Measurements from ENCODE around the gene OVCH1. TPM values are rescaled to one million over a fixed set of nuclear protein-coding genes. Genes with fewer than 3 reads are reported as not detected.

OVCH1 gene
- total and polyA plus RNA-seq, 9 of the 15 experiments (the other 6 are each of a cell fraction or from before 2014, with no cell fraction given), result not detected

DNA sequence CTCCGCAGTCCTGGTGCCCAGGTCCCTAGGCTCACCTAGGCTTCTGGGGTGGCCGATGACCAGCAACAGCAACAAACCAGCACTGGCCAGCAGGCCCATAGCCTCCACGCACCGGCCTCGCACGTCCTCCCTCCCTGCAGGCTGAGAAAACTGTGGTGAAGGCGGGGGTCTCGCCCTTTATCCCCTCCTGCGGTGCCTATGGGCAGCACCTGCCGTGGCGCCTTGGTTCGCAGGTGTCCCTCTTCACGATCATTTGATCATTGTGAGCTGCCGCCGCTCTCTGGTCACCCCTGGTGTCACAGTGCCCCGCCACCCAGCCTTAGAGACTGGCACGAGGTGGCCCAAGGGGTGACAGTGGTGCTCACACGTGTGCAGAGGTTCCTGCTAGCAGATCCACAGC, at the start of gene OVCH1 (continued):
- TF ChIP-seq, protein P1, sequence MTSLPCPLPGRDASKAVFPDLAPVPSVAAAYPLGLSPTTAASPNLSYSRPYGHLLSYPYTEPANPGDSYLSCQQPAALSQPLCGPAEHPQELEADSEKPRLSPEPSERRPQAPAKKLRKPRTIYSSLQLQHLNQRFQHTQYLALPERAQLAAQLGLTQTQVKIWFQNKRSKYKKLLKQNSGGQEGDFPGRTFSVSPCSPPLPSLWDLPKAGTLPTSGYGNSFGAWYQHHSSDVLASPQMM (CRISPR knock-in tag; IDR thresholded peaks at IDR 0.05), result no peak
- no peak for TF ChIP-seq ZNF408 (CRISPR knock-in tag; IDR thresholded peaks at IDR 0.05; ENCODE audit: low read depth)

DNA sequence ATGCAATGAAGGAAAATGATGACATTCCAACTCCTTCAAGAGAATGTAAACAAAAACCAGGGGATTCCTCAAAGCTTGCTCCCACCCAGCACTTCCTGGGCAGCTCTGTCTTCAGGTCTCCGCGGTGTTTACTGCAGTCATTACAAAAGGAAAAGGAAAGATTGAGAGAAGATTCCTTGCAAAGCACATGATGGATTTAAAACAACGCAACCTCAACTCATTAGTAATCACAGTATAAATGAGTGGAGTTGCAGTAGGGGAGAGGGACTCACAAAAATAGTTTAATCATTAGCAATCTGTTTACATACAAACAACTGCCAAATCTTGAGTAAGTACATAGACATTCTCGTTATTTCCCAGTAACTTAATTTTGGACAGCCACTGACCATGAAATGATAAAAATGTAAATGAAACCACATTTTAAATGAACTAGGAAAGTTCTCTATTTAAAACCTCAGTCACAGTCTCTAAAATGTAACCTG, 49.7 kb upstream of the OVCH1 start:
- H3K9me1 ChIP-seq (ENCODE audit: control insufficient read depth, insufficient read depth, low read length), result no peaks in the 10 kb centered on the region
- DNase-seq (ENCODE audit: extremely low read depth in 1 of 4, low spot score in 3 of 4), result no peak
- H3K36me3 ChIP-seq (ENCODE audit: control insufficient read depth, insufficient read depth, low read length), result no peaks in the 10 kb centered on the region
- intact Hi-C loops (cut with micrococcal nuclease) (no loop called here), in situ Hi-C loops (cut with MboI) (loop anchor here (25.0 kb wide), 1 partner anchor 1690 kb away; no protein-coding TSS in a partner anchor)
- H3K4me3 ChIP-seq, result no peak overlapping the region
- H3K79me2 ChIP-seq (ENCODE audit: control insufficient read depth, insufficient read depth, low read length), result no peaks in the 10 kb centered on the region
- no peaks in the 10 kb centered on the region for H3K27me3 ChIP-seq (ENCODE audit: control insufficient read depth in 2 of 2, insufficient read depth in 2 of 2, low read length in 2 of 2)
- ChIA-PET CTCF (ENCODE audit: low intra/inter-chr PET ratio) (no interaction called here), POLR2A (no interaction called here)
- ATAC-seq, result no peak
- H3K9me3 ChIP-seq (replicated peaks; ENCODE audit: control insufficient read depth, insufficient read depth, low read depth, low read length), result no peaks in the 10 kb centered on the region
- H3K4me2 ChIP-seq (ENCODE audit: insufficient read depth, low read length), result no peak overlapping the region
- H3K27ac ChIP-seq (ENCODE audit: extremely low read depth, low read depth, low read length), result no peak overlapping the region
- no peaks in the 10 kb centered on the region for H3K4me1 ChIP-seq (replicated peaks in 1 of 2; ENCODE audit: control insufficient read depth in 2 of 2, insufficient read depth in 2 of 2, low read length in 2 of 2)
- BruUV-seq (replicated peaks), result no TSS peak
- WGBS (ENCODE audit: insufficient coverage, low coverage, missing lambda C conversion rate), result 0% methylated on average over 4 of the region's 4 CpGs
- no peak overlapping the region for H3K9ac ChIP-seq (ENCODE audit: insufficient read depth in 1 of 2, low read depth in 2 of 2, low read length in 2 of 2)
- TF ChIP-seq, protein P2, sequence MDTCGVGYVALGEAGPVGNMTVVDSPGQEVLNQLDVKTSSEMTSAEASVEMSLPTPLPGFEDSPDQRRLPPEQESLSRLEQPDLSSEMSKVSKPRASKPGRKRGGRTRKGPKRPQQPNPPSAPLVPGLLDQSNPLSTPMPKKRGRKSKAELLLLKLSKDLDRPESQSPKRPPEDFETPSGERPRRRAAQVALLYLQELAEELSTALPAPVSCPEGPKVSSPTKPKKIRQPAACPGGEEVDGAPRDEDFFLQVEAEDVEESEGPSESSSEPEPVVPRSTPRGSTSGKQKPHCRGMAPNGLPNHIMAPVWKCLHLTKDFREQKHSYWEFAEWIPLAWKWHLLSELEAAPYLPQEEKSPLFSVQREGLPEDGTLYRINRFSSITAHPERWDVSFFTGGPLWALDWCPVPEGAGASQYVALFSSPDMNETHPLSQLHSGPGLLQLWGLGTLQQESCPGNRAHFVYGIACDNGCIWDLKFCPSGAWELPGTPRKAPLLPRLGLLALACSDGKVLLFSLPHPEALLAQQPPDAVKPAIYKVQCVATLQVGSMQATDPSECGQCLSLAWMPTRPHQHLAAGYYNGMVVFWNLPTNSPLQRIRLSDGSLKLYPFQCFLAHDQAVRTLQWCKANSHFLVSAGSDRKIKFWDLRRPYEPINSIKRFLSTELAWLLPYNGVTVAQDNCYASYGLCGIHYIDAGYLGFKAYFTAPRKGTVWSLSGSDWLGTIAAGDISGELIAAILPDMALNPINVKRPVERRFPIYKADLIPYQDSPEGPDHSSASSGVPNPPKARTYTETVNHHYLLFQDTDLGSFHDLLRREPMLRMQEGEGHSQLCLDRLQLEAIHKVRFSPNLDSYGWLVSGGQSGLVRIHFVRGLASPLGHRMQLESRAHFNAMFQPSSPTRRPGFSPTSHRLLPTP (IDR thresholded peaks at IDR 0.05; ENCODE audit: borderline replicate concordance, extremely low read depth, insufficient read length), result no peak
- H2AFZ ChIP-seq (ENCODE audit: low read depth, low read length), result no peak overlapping the region
- no peak for FAIRE-seq
- no peaks in the 10 kb centered on the region for H4K20me1 ChIP-seq (replicated peaks; ENCODE audit: control insufficient read depth, insufficient read depth, low read length)

All from K562 (cell line).